ENCODE measurements around the gene CRTC2.
A peak's percentile ranks its signal among the peaks of the same experiment; 100 is the strongest.

CRTC2 gene

GRCh38 chr1:153928791-153929341 lies 29.5 kb downstream of the CRTC2 start:
- no peak overlapping the region for H3K4me3 ChIP-seq (IDR thresholded peaks at IDR 0.05; ENCODE audit: insufficient read depth, low read depth, low read length)
- H4K20me1 ChIP-seq (ENCODE audit: insufficient read depth), result no peaks in the 10 kb centered on the region
- TF ChIP-seq CTCF (conservative IDR thresholded peaks at IDR 0.05; ENCODE audit: low read depth, low read length), result no peak
- no peak overlapping the region for H3K27ac ChIP-seq
- H2AFZ ChIP-seq (ENCODE audit: low read depth), result no peak overlapping the region
- peaks cover 8% of the 10 kb centered on the region for H3K4me1 ChIP-seq (ENCODE audit: low read depth, poor library complexity, severe bottlenecking)
- no peak overlapping the region for H3K9ac ChIP-seq
- peaks cover 9% of the 10 kb centered on the region for H3K79me2 ChIP-seq (ENCODE audit: insufficient read depth, low read depth)
- no peaks in the 10 kb centered on the region for H3K27me3 ChIP-seq (ENCODE audit: insufficient read depth, low read depth)
- no peaks in the 10 kb centered on the region for H3K36me3 ChIP-seq (ENCODE audit: insufficient read depth)
- no peak overlapping the region for H3K4me2 ChIP-seq

- Histone ChIP-seq H3K79me2 (ENCODE audit: insufficient read depth, low read depth) (peaks cover 11% of the 10 kb centered on the region), H3K9ac (no peak overlapping the region), H4K20me1 (ENCODE audit: insufficient read depth) (no peaks in the 10 kb centered on the region), H3K4me3 (IDR thresholded peaks at IDR 0.05; ENCODE audit: insufficient read depth, low read depth, low read length) (no peak overlapping the region), H3K4me1 (ENCODE audit: low read depth, poor library complexity, severe bottlenecking) (peaks cover 8% of the 10 kb centered on the region), H2AFZ (ENCODE audit: low read depth) (no peak overlapping the region), H3K4me2 (no peak overlapping the region), H3K27ac (no peak overlapping the region), H3K27me3 (ENCODE audit: insufficient read depth, low read depth) (no peaks in the 10 kb centered on the region), H3K36me3 (ENCODE audit: insufficient read depth) (no peaks in the 10 kb centered on the region)
- no peak for TF ChIP-seq CTCF (conservative IDR thresholded peaks at IDR 0.05; ENCODE audit: low read depth, low read length)
Measured at GRCh38 chr1:153928245-153928644, 30.2 kb downstream of the CRTC2 start.

- no peaks in the 10 kb centered on the region for H3K36me3 ChIP-seq (ENCODE audit: insufficient read depth)
- no peak overlapping the region for H3K9ac ChIP-seq
- H3K27me3 ChIP-seq (ENCODE audit: insufficient read depth, low read depth), result no peaks in the 10 kb centered on the region
- peaks cover 9% of the 10 kb centered on the region for H3K4me1 ChIP-seq (ENCODE audit: low read depth, poor library complexity, severe bottlenecking)
- no peak overlapping the region for H2AFZ ChIP-seq (ENCODE audit: low read depth)
- H3K79me2 ChIP-seq (ENCODE audit: insufficient read depth, low read depth), result peaks cover 19% of the 10 kb centered on the region
- no peak overlapping the region for H3K27ac ChIP-seq
- no peak overlapping the region for H3K4me2 ChIP-seq
- no peaks in the 10 kb centered on the region for H4K20me1 ChIP-seq (ENCODE audit: insufficient read depth)
- H3K4me3 ChIP-seq (IDR thresholded peaks at IDR 0.05; ENCODE audit: insufficient read depth, low read depth, low read length), result no peak overlapping the region
- TF ChIP-seq CTCF (conservative IDR thresholded peaks at IDR 0.05; ENCODE audit: low read depth, low read length), result no peak
Measured at GRCh38 chr1:153926405-153926804, 32.0 kb downstream of the CRTC2 start.

DNA sequence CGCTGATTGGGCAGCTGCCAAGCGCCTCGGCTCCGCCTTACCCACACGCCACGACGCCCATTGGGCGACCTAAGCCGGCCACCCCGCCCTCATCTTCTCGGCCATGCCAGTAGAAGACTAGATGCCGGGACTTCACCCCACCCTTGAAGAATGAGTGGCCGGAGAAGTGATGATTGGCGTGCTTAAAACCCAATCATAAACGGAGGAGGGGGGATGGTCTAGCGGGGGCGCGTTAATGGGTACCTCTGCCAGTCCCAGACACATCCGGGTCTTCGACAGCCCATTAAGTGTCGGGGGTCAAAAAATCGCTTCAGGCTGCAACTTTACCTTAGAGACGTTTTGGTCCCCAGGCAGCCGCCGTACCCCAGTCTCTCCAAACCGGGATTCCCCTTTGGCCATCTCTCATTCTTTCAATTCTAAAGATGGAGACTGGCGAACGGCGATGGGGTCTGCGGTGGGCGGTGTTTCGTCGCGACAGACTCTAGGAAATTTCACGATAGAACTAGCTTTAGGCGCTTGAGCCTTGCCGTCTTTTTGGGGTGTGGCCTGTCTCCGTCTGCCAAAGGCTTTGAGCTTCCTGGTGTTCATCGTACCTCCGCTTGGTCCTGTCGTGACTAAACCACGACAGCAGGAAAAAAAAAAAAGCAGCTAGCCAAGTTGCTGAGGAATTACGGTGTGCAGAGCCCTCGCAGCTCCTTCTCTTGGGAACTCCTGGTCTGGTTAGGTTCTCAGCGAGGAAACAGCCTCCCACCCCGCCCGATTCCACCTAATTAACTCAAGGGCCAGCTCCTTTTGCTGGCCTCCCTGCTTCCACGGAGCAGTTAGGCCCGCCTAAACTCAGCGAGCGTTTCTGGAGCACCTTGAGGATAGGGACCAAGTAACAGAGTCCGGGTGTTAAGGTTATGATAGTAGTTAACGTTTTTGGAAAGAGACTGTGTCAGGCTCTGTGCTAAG lies 35.2 kb downstream of the CRTC2 start, which contains the start of gene GATAD2B:
Gene GATAD2B (minus strand): TSS at position 1 of the 954 bp plus-strand sequence. CDS start 94,625 bp downstream, outside the sequence.
- no peaks in the 10 kb centered on the region for H3K27me3 ChIP-seq (ENCODE audit: insufficient read depth, low read depth)
- peak within 1 kb of the TSS; percentile 100 for H3K4me3 ChIP-seq (IDR thresholded peaks at IDR 0.05; ENCODE audit: insufficient read depth, low read depth, low read length)
- H3K79me2 ChIP-seq (ENCODE audit: insufficient read depth, low read depth), result peaks cover 51% of the 10 kb centered on the region
- peak within 1 kb of the TSS; percentile 80 for H2AFZ ChIP-seq (ENCODE audit: low read depth)
- H3K4me1 ChIP-seq (ENCODE audit: low read depth, poor library complexity, severe bottlenecking), result peaks cover 41% of the 10 kb centered on the region
- peak within 1 kb of the TSS; percentile 63 for H3K27ac ChIP-seq
- peak within 1 kb of the TSS; percentile 76 for H3K9ac ChIP-seq
- H4K20me1 ChIP-seq (ENCODE audit: insufficient read depth), result peaks cover 29% of the 10 kb centered on the region
- no peaks in the 10 kb centered on the region for H3K36me3 ChIP-seq (ENCODE audit: insufficient read depth)
- TF ChIP-seq CTCF (conservative IDR thresholded peaks at IDR 0.05; ENCODE audit: low read depth, low read length), result no peak; the same call in 1 of the 2 replicates
- H3K4me2 ChIP-seq, result peak within 1 kb of the TSS; percentile 72
